Right atrium auricular region (tissue), 2 donors: ENCODE data around the gene SCLY. TPM values are rescaled to one million over a fixed set of nuclear protein-coding genes. Genes with fewer than 3 reads are reported as not detected.

ENCODE experiments used
- DNase-seq: peaks from one replicate; pipeline ENCODE4 v3.0.0-alpha.2; 2019; ENCODE audit warnings: low spot score
- H3K27ac ChIP-seq, 2 donors: fragments of 200-600 bp; sonication (generic); 1 replicate in 1 of 2; 2 replicates in 1 of 2; pipeline ENCODE4 v1.5.1; 2016 to 2019
- H3K27me3 ChIP-seq, 2 donors: fragments of 200-600 bp; sonication (generic); one replicate each; pipeline versions ENCODE4 v1.5.1 to v1.6.0; 2017 to 2019
- H3K36me3 ChIP-seq: fragments of 200-600 bp; sonication (generic); one replicate; pipeline ENCODE4 v1.5.1; 2016
- H3K4me1 ChIP-seq, 2 donors: fragments of 200-600 bp; sonication (generic); one replicate each; pipeline versions ENCODE4 v1.5.1 to v1.6.0; 2017 to 2019
- H3K4me3 ChIP-seq, 2 donors: fragments of 200-600 bp; sonication (generic); 1 replicate in 1 of 2; 2 replicates in 1 of 2; pipeline ENCODE4 v1.5.1; 2017 to 2019; ENCODE audit warnings: mild to moderate bottlenecking in 1 of 2, moderate library complexity in 1 of 2
- H3K9me3 ChIP-seq, 2 donors: fragments of 200-600 bp; sonication (generic); one replicate each; pipeline ENCODE4 v1.5.1; 2019
- CTCF ChIP-seq, 2 donors: fragments of 200-600 bp; sonication (generic); IDR thresholded peaks; one replicate each; pipeline ENCODE4 v1.5.1; 2019; ENCODE audit warnings: antibody characterized with exemption in 2 of 2
- total RNA-seq, 2 donors: library from RNA; depleted of rRNA; stranded (reverse); fragments of >200 nt; gene quantifications; one replicate each; pipeline ENCODE4 v1.1.0, GENCODE V29; 2016

Gene SCLY
- total RNA-seq, 2 donors from 2014 or later: 6.5 to 11.3 TPM

GRCh38 chr2:238097201-238097987, 36.6 kb downstream of the SCLY start:
- peak; percentile 32 for DNase-seq
- peaks cover 0 to 9% of the 10 kb centered on the region in 2 donors for H3K4me1 ChIP-seq
- H3K4me3 ChIP-seq: no peak overlapping the region
- H3K27ac ChIP-seq: no peak overlapping the region
- no peaks in the 10 kb centered on the region for H3K27me3 ChIP-seq
- no peaks in the 10 kb centered on the region for H3K9me3 ChIP-seq
- no peaks in the 10 kb centered on the region for H3K36me3 ChIP-seq
- TF ChIP-seq CTCF (IDR thresholded peaks at IDR 0.05): no peak

DNA sequence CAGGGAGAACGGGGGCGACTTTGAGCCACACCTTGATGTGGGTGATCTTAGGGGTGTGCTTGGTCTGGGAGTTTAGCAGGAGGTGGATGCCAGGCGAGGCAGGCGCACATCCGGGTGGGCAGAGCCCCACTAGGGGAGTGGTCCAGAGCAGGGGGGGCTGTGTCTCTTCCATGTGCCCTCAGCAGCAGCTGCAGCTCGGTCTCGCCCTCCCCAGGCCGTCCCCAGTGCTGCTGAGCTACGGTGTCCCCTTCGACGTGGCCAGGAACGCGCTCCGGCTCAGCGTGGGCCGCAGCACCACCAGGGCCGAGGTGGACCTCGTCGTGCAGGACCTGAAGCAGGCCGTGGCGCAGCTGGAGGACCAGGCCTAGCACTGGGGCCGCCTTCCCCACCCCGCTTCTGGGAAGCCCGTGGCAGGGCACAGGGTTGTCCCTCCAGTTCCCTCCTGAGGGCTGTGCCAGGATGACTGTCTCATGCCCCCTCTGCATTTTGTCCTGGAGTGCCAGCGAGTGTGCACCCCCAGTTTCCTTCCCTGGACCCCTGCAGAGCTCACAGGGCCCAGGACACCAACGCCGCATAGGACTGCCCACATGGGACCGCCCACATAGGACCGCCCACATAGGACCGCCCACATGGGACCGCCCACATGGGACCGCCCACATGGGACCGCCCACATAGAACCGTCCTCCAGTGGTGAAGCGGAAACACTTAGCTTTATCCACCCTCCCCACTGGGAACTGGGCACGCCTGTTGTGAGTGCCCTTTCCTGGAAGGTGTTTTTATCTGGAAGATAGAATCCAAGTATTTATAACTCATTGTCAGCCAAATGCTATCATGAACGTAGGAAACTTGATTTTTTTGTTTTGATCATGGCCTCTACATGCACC, 37.4 kb downstream of the SCLY start:
- H3K9me3 ChIP-seq: no peaks in the 10 kb centered on the region
- no peaks in the 10 kb centered on the region for H3K27me3 ChIP-seq
- H3K4me3 ChIP-seq: no peak overlapping the region
- peak overlapping the region in 1 of 2 donors; percentile 52 for H3K27ac ChIP-seq
- DNase-seq: peak; percentile 60
- peaks cover 0 to 9% of the 10 kb centered on the region in 2 donors for H3K4me1 ChIP-seq
- TF ChIP-seq CTCF (IDR thresholded peaks at IDR 0.05): no peak
- no peaks in the 10 kb centered on the region for H3K36me3 ChIP-seq

DNA sequence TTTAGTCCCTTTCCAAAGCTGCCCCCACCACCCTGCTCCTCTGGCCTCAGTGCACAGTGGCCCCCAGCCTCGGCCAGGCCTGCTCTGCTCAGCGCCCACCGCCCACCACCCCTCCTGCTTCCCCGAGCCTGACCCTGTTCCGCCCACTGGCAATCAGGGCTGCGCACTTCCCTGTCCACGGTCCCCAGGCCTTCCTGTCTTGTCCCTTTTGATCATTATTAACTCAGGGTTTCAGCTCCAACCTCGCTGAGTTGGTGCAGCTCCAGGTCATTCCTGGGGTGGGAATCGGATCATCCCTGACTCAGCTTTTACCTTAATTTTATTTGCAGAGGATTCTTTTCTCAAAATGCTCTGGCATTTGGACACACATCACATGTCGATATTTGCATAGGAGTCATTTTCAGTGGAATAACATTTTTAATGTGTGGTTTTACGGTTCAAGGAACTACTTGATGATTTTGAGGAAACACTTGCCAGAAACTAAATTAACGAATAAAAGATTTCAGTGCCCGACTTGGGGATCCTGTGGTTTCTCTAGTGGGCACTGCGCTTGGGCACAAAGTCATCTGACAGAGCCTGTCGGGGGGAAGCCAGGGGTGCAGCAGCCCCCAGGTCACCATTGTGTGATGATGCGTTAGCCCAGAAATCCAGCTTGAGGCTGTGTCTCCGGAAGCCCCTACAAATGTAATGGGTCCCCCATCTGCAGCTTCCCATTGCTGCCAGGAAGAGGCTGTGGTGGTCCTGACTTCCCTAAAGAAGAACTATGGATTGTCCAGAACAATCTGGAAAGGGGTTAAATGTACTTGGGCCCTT, 38.3 kb downstream of the SCLY start:
- Histone ChIP-seq H3K4me3 (no peak overlapping the region), H3K27ac (peak overlapping the region in 1 of 2 donors; percentile 52), H3K36me3 (no peaks in the 10 kb centered on the region), H3K27me3 (no peaks in the 10 kb centered on the region), H3K9me3 (no peaks in the 10 kb centered on the region), H3K4me1 (peaks cover 0 to 9% of the 10 kb centered on the region in 2 donors)
- DNase-seq: peak; percentile 49
- no peak for TF ChIP-seq CTCF (IDR thresholded peaks at IDR 0.05)

DNA sequence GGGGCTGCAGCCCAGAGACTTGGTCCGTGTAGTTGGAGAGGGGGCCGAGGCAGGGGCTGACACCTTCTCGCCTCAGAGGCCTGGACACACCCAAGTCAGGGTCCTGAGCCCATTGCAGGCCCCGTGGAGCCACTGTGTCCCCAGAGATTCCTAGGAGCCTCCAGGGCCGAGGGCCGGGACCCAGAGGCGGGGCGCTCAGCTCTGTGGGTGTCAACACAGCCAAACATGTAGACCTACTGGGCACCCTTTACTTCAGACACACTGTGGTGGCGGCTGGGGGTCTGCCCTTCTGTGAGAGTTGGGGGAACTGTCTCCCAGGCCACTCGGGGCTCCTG, 38.9 kb downstream of the SCLY start:
- H3K36me3 ChIP-seq: no peaks in the 10 kb centered on the region
- H3K4me1 ChIP-seq: peaks cover 0 to 9% of the 10 kb centered on the region in 2 donors
- H3K27ac ChIP-seq: no peak overlapping the region
- H3K27me3 ChIP-seq: no peaks in the 10 kb centered on the region
- peak; percentile 49 for DNase-seq
- no peak for TF ChIP-seq CTCF (IDR thresholded peaks at IDR 0.05)
- H3K4me3 ChIP-seq: no peak overlapping the region
- no peaks in the 10 kb centered on the region for H3K9me3 ChIP-seq

DNA sequence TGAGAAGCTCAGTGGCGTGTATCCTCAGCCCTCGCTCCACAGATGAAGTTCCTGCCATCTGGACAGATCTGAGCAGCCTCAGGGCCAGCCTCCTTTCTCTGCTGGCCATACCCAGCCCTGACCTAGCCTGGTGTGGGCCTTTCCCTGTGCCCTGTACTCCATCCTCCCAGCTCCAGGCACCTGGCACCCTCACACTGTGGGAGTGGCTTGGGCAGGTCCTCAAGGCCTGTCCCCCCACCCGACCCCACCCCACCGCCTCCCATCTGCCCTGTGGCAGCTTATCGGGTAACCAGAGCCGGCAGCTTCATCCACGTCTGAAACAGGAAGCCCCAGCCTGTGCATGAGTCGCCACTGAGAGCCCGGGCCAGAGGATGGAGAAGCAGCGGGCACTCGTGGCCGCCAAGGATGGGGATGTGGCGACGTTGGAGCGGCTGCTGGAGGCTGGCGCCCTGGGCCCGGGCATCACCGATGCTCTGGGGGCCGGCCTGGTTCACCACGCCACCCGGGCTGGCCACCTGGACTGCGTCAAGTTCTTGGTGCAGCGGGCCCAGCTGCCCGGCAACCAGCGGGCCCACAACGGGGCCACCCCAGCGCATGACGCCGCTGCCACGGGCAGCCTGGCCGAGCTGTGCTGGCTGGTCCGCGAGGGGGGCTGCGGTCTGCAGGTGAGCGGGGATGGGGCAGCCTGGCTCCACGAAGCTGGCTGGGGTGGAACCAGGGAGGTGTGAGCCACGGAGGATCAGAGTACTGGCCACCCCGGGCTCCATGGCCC, 39.4 kb downstream of the SCLY start, which contains the start of gene ESPNL:
ESPNL (plus strand) TSS at position 292 of the 772 bp plus-strand sequence; CDS start at position 372, 80 bp downstream.
- no peaks in the 10 kb centered on the region for H3K27me3 ChIP-seq
- no peaks in the 10 kb centered on the region for H3K9me3 ChIP-seq
- DNase-seq: no peak
- no peak for TF ChIP-seq CTCF (IDR thresholded peaks at IDR 0.05)
- H3K4me3 ChIP-seq: no peak within 1 kb of the TSS
- H3K4me1 ChIP-seq: peaks cover 0 to 9% of the 10 kb centered on the region in 2 donors
- H3K27ac ChIP-seq: no peak within 1 kb of the TSS
- H3K36me3 ChIP-seq: no peaks in the 10 kb centered on the region
